B cell (primary cell): ENCODE data around the gene CTBS. TPM values are rescaled to one million over a fixed set of nuclear protein-coding genes. Genes with fewer than 3 reads are reported as not detected.

Experiments
- ATAC-seq: fragments of 200-7000 bp; cut with Tn5 transposase; one replicate; pipeline ENCODE4 v1.10.0; 2021; ENCODE audit warnings: low read depth, mild to moderate bottlenecking, moderate number of reproducible peaks, moderate library complexity
- CTCF ChIA-PET: fragments of 350-600 bp; sonication (Branson Sonifier 250); formaldehyde crosslinking; loops from one replicate; lab custom pipeline; 2021; ENCODE audit warnings: antibody characterized with exemption, inconsistent platforms; lab: Charles Lee
- POLR2A ChIA-PET: fragments of 350-600 bp; sonication (Branson Sonifier 250); formaldehyde crosslinking; loops from one replicate; lab custom pipeline; 2021; ENCODE audit warnings: antibody characterized with exemption; lab: Charles Lee
- DNase-seq: peaks from one replicate; pipeline ENCODE4 v3.0.0; 2013
- H2AFZ ChIP-seq: 2 replicates; pipeline ENCODE4 v1.6.1; 2012; ENCODE audit warnings: mild to moderate bottlenecking, low read depth, low read length; ENCODE audit not compliant: insufficient read depth, poor library complexity, severe bottlenecking
- H3K27ac ChIP-seq, 2 donors: 1 replicate in 1 of 2; 2 replicates in 1 of 2; pipeline ENCODE4 v1.5.1; 2012 to 2013; ENCODE audit warnings: low read length in 2 of 2, mild to moderate bottlenecking in 2 of 2, moderate library complexity in 1 of 2
- H3K27me3 ChIP-seq, 4 experiments: fragments of 200-600 bp in 1 of 4; sonication (generic) in 1 of 4; replicated peaks in 1 of 4; 1 replicate in 2 of 4; 2 replicates in 2 of 4; pipeline versions ENCODE4 v1.6.1 to v1.7.0; 2013 to 2016; ENCODE audit warnings: low read length in 3 of 4, mild to moderate bottlenecking in 2 of 4, mixed read lengths in 1 of 4, moderate library complexity in 1 of 4; ENCODE audit not compliant: insufficient read depth in 4 of 4, control insufficient read depth in 3 of 4; ENCODE audit errors: control extremely low read depth in 1 of 4
- H3K36me3 ChIP-seq, 2 experiments: replicated peaks in 1 of 2; 1 replicate in 1 of 2; 2 replicates in 1 of 2; pipeline versions ENCODE4 v1.6.1 to v1.7.1; 2013; ENCODE audit warnings: low read length in 1 of 2; ENCODE audit not compliant: insufficient read depth in 2 of 2, control insufficient read depth in 1 of 2; ENCODE audit errors: control extremely low read depth in 1 of 2, extremely low read depth in 1 of 2
- H3K4me1 ChIP-seq, 2 donors: fragments of 200-600 bp in 1 of 2; sonication (generic) in 1 of 2; 1 replicate in 1 of 2; 2 replicates in 1 of 2; pipeline versions ENCODE4 v1.5.1 to v1.6.1; 2013 to 2017; ENCODE audit warnings: low read length in 2 of 2; ENCODE audit not compliant: control insufficient read depth in 2 of 2, insufficient read depth in 2 of 2
- H3K4me2 ChIP-seq: replicated peaks from 2 replicates; pipeline ENCODE3; 2012; ENCODE audit warnings: mild to moderate bottlenecking, low read depth, low read length; ENCODE audit not compliant: poor library complexity, severe bottlenecking
- H3K4me3 ChIP-seq, 5 experiments: fragments of 200-600 bp in 1 of 5; sonication (generic) in 1 of 5; 1 replicate in 3 of 5; 2 replicates in 2 of 5; pipeline versions ENCODE4 v1.5.1 to v1.7.0; 2011 to 2016; ENCODE audit warnings: low read length in 4 of 5, mild to moderate bottlenecking in 4 of 5, low read depth in 2 of 5, control low read depth in 1 of 5, moderate library complexity in 1 of 5; ENCODE audit not compliant: insufficient read depth in 1 of 5; ENCODE audit errors: control extremely low read depth in 1 of 5, extremely low read depth in 1 of 5
- H3K79me2 ChIP-seq: fragments of 200-600 bp; sonication (generic); one replicate; pipeline ENCODE4 v1.6.0; 2016; ENCODE audit warnings: low read length; ENCODE audit not compliant: control insufficient read depth, insufficient read depth
- H3K9ac ChIP-seq: fragments of 200-600 bp; sonication (generic); 2 replicates; pipeline ENCODE4 v1.6.1; 2017; ENCODE audit warnings: mild to moderate bottlenecking, low read length, moderate library complexity
- H3K9me3 ChIP-seq, 3 donors: one replicate each; pipeline versions ENCODE4 v1.6.1 to v1.7.1; 2013; ENCODE audit warnings: low read length in 2 of 3; ENCODE audit not compliant: control insufficient read depth in 2 of 3, insufficient read depth in 1 of 3; ENCODE audit errors: control extremely low read depth in 1 of 3
- H4K20me1 ChIP-seq: 2 replicates; pipeline ENCODE4 v1.6.0; 2012; ENCODE audit warnings: mild to moderate bottlenecking, low read length; ENCODE audit not compliant: insufficient read depth, control insufficient read depth, poor library complexity, severe bottlenecking
- H3K27ac Mint-ChIP-seq: one replicate; pipeline ENCODE4 v1.8.0; 2021; ENCODE audit warnings: mixed read lengths
- H3K27me3 Mint-ChIP-seq: one replicate; pipeline ENCODE4 v1.8.0; 2021; ENCODE audit warnings: mixed read lengths
- H3K4me1 Mint-ChIP-seq: one replicate; pipeline ENCODE4 v1.8.0; 2021; ENCODE audit warnings: mixed read lengths
- H3K4me3 Mint-ChIP-seq: one replicate; pipeline ENCODE4 v1.8.0; 2021; ENCODE audit warnings: mixed read lengths
- H3K9me3 Mint-ChIP-seq: one replicate; pipeline ENCODE4 v1.8.0; 2022; ENCODE audit warnings: mixed read lengths; ENCODE audit not compliant: insufficient read depth
- EZH2 ChIP-seq: IDR thresholded peaks from 2 replicates; pipeline ENCODE4 v1.6.1; 2012; ENCODE audit warnings: borderline replicate concordance, low read depth, mild to moderate bottlenecking, moderate library complexity, low read length; ENCODE audit not compliant: insufficient read depth, poor library complexity, severe bottlenecking
- WGBS: methylation state at CpG from one replicate; pipeline ENCODE4 v1.1.5; 2013; ENCODE audit warnings: missing lambda C conversion rate; ENCODE audit not compliant: insufficient coverage; 5-methylcytosine and 5-hydroxymethylcytosine counted together
- intact Hi-C: fragments of 100-400 bp; cut with micrococcal nuclease; formaldehyde crosslinking; loops from one replicate; pipeline ENCODE4 v1.10.0; 2022
- polyA plus RNA-seq: library from polyadenylated mRNA; depleted of rRNA; stranded (reverse); fragments of >200 nt; gene quantifications from 2 replicates; pipeline ENCODE4 v1.2.3, GENCODE V29; 2012
- total RNA-seq, 2 donors: library from RNA; stranded (reverse); fragments of 120-200 nt in 1 of 2; gene quantifications; 1 replicate in 1 of 2; 2 replicates in 1 of 2; pipeline versions ENCODE4 v1.2.3 to v1.2.4, GENCODE V29; 2013 to 2022
- TF ChIP-seq, protein P1 (sequence below): fragments of 200-600 bp; IDR thresholded peaks from one replicate; pipeline ENCODE4 v1.8.0; 2022; ENCODE audit warnings: antibody characterized with exemption, mild to moderate bottlenecking

The CTBS gene
- total and polyA plus RNA-seq, 2 donors (not counting 1 experiment from before 2014, with no cell fraction given): 13.6 to 19.1 TPM

DNA sequence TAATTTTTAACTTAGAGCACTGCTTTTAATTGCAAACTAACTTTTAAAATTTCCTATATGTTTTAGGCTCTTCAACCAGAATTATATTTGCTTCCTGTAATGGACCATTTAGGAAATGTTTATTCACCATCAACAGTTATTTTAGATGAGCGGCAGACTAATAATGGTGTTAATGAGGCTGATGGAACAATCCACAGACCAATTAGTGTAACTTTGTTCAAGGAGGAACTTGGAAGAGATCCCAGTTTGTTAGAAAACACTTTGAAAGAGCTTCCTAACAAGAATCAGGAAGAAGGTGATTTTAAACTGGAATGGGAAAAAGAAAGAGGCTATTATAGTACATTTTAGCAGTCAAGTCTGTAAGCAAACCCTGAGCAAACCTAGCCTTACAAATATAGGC is 48.5 kb downstream of the CTBS start:
- H3K4me3 Mint-ChIP-seq: no peak overlapping the region
- WGBS: no CpG with 5 or more reads among the region's 1 CpG
- Histone ChIP-seq H2AFZ (no peak overlapping the region), H3K4me2 (no peak overlapping the region), H3K79me2 (no peaks in the 10 kb centered on the region), H3K27ac (no peak overlapping the region), H3K9me3 (peaks cover 0 to 5% (median 4%) of the 10 kb centered on the region in 3 donors), H3K9ac (no peak overlapping the region), H3K4me1 (no peaks in the 10 kb centered on the region), H4K20me1 (no peaks in the 10 kb centered on the region), H3K27me3 (no peaks in the 10 kb centered on the region), H3K36me3 (peaks cover 0 to 4% of the 10 kb centered on the region in 2 experiments), H3K4me3 (no peak overlapping the region)
- no peak for TF ChIP-seq EZH2
- TF ChIP-seq, protein P1, sequence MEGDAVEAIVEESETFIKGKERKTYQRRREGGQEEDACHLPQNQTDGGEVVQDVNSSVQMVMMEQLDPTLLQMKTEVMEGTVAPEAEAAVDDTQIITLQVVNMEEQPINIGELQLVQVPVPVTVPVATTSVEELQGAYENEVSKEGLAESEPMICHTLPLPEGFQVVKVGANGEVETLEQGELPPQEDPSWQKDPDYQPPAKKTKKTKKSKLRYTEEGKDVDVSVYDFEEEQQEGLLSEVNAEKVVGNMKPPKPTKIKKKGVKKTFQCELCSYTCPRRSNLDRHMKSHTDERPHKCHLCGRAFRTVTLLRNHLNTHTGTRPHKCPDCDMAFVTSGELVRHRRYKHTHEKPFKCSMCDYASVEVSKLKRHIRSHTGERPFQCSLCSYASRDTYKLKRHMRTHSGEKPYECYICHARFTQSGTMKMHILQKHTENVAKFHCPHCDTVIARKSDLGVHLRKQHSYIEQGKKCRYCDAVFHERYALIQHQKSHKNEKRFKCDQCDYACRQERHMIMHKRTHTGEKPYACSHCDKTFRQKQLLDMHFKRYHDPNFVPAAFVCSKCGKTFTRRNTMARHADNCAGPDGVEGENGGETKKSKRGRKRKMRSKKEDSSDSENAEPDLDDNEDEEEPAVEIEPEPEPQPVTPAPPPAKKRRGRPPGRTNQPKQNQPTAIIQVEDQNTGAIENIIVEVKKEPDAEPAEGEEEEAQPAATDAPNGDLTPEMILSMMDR: no peak
- H3K27ac Mint-ChIP-seq: no peak overlapping the region
- ChIA-PET POLR2A (no interaction called here), CTCF (no interaction called here)
- H3K4me1 Mint-ChIP-seq: no peaks in the 10 kb centered on the region
- H3K9me3 Mint-ChIP-seq: no peaks in the 10 kb centered on the region
- DNase-seq: no peak
- no peaks in the 10 kb centered on the region for H3K27me3 Mint-ChIP-seq
- intact Hi-C loops: no loop called here
- no peak for ATAC-seq

DNA sequence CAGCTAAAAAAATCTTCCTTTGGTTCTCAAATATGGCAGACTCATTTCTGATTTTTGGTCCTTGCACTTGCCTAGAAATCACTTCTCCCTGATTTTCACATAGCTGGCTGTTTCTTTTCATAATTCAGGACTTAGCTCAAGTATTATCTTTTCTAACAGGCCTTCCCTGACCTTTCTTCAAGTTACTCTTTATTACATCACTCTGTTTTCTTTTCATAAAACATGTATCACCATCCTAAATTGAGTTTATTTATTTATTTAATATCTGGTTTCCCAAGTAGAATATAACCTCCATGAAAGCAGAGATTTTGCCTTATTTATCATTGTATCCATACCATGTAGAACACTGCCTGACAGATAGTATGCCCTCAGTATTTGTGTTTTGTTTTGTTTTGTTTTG is 49.6 kb downstream of the CTBS start:
- Histone ChIP-seq H3K9me3 (peaks cover 0 to 4% (median 0%) of the 10 kb centered on the region in 3 donors), H3K4me3 (no peak overlapping the region), H3K36me3 (peaks cover 0 to 4% of the 10 kb centered on the region in 2 experiments), H3K79me2 (no peaks in the 10 kb centered on the region), H3K4me2 (no peak overlapping the region), H3K9ac (no peak overlapping the region), H4K20me1 (no peaks in the 10 kb centered on the region), H3K27ac (no peak overlapping the region), H3K4me1 (no peaks in the 10 kb centered on the region), H3K27me3 (no peaks in the 10 kb centered on the region), H2AFZ (no peak overlapping the region)
- Mint-ChIP-seq H3K4me1 (no peaks in the 10 kb centered on the region), H3K4me3 (no peak overlapping the region), H3K27me3 (no peaks in the 10 kb centered on the region), H3K27ac (no peak overlapping the region), H3K9me3 (no peaks in the 10 kb centered on the region)
- intact Hi-C loops: no loop called here
- CTCF ChIA-PET: no interaction called here
- POLR2A ChIA-PET: no interaction called here
- ATAC-seq (no peak), DNase-seq (no peak)
- TF ChIP-seq, protein P1: no peak
- no peak for TF ChIP-seq EZH2
